Measurements from ENCODE around the gene FNBP1.
"Not testable (repeated sequence)": the region's sequence is repeated elsewhere in the genome, so short reads cannot be mapped to it uniquely, and the experiment has no call there.

FNBP1 gene

DNA sequence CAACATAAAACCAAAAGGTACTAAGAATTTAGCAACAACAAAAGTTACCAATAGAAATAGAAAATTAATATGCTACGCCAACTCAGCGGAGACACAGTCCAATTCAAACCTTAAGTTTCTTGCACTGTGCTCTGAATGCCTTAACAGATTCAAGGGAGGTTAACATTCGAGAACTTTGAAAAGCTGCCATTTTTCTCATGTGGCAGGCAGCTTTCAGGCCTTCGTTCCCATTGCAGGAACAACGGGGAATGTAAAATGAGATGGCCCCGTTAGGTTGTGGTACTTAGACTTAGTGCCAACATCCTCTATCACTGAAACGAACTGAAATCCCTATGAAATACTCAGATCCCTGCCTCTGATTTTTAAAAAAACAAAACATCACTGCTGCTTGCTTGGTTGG, 22.4 kb downstream of the FNBP1 start:
- no peak for DNase-seq

DNA sequence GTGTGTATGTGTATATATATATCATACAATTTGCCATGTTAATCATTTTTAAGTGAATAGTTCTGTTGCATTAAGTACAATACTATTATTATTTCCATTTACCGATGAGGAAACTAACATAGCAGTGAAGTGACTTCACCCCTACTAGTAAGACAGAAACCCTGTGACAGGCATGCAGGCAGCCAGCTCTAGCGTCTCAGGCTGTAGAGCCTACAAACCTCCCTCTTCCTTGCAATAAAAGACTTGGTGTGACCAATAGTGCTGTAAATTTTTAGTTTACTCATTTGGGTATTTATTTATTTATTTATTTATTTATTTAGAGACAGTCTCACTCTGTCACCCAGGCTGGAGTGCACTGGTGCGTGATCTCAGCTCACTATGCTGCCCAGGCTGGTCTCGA, 24.7 kb downstream of the FNBP1 start:
- no peak for DNase-seq

DNA sequence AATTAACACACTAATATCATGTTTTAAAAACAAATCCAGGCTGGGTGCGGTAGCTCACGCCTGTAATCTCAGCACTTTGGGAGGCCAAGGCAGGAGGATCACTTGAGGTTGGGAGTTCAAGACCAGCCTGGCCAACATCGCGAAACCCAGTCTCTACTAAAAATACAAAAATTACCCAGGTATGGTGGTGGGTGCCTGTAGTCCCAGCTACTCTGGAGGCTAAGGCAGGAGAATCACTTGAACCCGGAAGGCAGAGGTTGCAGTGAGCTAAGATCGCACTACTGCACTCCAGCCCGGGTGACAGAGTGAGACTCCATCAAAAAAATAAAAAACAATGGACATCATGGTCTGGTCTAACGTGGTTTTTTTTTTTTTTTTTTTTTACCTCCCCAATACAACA, 25.5 kb downstream of the FNBP1 start:
- DNase-seq: not testable (repeated sequence)

DNA sequence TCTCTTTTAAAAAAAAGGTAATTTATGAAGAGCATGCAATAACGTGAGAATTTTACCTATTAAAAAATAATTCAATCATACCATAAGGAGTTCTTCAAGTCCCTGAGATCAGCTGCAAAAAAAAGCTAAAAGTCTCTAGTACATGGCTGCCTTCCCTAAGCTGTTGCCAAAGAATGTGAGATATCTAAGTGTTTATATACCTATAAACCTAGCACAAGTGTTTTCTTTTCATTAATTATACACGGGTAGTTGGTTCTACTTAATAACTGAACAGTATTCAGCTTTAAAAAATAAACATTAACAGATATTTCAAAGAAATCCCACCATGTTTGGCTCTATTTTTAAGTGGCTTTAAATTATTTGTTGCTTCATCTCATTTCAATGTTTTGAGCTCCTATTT, 25.9 kb downstream of the FNBP1 start:
- DNase-seq: no peak

DNA sequence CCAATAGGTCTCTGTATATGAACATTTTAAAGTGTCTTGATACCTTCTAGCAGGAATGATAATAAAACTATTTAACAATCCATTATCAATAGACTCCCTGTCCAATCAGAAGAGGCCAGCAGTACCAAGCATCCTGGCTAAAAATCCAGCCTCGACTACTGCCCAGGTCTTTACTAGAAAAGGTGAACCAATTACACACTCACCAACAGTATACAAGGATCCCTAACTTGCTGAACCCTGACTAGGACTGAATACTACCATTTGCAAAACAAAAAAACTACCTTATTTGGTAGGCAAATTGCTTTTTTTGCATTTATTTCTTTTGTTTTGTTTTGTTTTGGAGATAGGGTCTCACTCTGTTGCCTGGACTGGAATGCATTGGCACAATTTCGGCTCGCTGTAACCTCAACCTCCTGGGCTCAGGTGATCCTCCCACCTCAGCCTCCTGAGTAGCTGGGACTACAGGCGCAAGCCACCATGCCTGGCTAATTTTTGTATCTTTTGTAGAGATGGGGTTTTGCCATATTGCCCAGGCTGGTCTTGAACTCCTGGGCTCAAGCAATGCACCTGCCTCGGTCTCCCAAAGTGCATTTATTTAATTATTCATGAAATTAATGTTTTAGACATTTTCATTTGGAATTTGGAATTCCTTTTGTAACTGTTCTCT, 27.5 kb downstream of the FNBP1 start:
- no peak for DNase-seq

DNA sequence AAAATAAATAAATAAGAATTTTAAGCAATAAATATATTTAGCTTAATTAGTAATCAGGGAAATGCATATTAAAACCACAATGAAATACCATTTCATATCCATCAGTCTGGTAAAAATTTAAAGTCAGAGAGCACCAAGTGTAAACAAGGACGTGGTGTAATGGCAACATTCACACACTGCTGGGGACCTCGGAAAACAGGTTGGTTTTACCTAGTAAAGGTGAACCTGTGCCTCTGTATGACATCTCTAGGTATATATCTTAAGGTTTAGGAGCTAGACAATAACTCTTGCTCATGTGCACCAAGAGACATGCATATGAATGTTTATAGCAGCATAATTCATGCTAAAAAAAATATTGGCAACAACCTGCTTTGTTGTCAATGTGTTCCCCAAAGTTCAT, 29.7 kb downstream of the FNBP1 start:
- no peak for DNase-seq

DNA sequence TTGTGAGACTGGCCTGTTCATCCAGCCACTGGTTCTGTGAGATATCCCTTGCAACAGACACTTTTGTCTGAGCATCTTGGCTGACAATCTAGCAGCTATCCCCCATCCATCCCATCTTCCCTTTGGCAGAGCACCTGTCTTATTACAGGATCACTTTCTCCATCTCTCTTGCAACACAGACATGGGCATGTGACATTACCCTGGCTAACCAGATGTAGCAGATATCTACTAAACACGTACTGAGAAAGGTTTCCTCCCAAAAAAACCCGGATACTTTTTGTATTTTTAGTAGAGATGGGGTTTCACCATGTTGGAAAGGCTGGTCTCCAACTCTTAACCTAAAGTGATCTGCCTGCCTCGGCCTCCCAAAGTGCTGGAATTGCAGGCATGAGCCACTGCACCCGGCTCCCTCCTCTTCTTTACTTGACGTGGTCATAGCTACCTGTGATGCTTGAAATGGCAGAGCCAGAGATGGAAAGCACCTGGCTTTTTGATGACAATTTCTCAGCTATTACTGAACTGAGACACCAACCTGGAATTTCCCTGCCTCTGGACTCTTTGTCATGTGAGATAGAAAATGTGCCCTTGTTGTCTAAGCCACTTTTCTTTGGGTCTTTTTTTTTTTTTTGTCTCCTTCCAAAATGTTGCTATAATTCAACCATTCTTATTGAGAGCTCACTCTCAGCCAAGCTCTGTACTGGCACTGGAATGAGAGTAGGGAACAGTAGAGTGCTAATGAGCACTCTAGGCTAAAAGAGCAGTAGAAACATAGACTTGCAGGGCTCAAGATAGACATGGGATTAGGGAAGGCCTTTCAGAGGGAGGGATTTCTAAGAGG, 32.6 kb downstream of the FNBP1 start:
- no peak for DNase-seq

DNA sequence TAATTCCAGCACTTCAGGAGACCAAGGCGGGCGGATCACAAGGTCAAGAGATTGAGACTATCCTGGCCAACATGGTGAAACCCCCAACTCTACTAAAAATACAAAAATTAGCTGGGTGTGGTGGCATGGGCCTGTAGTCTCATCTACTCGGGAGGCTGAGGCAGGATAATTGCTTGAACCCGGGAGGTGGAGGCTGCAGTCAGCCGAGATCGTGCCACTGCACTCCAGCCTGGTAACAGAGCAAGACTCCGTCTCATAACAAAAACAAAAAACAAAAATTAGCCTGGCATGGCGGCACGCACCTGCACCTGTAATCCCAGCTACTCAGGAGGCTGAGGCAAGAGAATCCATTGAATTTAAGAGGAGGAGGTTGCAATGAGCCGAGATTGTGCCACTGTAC, 33.4 kb downstream of the FNBP1 start:
- not testable (repeated sequence) for DNase-seq

DNA sequence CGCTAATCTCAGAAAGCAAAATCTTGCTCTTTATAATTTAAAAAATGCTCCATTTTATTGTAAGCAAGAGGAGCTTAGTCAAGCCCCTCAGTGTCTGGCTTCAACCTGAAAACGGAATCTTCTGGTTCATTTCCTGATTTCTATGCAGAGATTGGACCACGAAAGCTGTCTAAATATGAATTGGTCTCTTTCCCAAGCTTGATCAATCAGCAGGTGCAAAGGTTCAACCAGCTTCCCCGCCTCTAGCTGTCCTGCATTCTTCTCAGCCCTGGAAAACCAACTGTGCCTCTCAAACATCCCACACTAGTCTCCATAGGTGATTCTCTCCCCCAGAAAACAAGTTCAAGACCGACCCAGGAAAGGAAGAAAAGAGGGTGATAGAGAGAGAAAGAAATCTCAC, 34.5 kb downstream of the FNBP1 start:
- no peak for DNase-seq

DNA sequence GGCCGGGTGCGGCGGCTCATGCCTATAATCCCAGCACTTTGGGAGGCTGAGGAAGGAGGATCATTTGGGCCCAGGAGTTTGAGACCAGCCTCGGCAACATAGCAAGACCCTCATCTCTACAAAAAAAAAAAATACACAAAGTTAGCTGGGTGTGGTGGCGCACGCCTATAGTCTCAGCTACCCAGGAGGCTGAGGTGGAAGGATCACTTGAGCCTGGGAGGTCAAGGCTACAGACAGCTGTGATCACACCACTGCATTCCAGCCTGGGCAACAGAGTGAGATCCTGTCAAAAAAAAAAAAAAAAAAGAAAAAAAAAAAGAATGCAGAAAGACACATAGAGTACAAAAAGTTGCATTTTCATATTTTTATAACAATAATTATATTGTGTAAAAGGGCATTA, 36.0 kb downstream of the FNBP1 start:
- not testable (repeated sequence) for DNase-seq

DNA sequence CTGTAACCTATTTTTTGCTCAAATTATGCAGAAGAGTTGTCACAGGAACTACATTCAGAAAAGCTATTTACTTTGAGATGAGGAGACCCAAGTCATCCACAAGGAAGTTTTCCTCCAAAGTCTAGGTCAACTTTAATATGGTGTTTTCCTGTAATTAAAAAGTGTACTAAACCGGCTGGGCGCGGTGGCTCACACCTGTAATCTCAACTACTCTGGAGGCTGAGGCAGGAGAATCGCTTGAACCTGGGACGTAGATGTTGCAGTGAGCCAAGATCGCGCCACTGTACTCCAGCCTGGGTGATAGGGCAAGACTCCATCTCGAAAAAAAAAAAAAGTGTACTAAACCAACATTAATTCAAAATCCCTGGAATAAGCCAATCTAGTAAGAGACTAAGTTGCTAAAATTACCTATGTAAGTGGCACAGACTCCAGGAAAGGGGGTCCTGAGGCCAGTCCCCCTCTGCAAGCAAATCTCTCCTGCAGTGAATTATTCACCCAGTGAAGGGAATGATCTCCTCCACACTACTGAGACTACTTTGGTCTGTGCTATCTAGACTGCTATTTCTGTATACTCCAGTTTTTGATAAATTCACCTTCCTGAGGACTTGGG, 38.9 kb downstream of the FNBP1 start:
- no peak for DNase-seq

DNA sequence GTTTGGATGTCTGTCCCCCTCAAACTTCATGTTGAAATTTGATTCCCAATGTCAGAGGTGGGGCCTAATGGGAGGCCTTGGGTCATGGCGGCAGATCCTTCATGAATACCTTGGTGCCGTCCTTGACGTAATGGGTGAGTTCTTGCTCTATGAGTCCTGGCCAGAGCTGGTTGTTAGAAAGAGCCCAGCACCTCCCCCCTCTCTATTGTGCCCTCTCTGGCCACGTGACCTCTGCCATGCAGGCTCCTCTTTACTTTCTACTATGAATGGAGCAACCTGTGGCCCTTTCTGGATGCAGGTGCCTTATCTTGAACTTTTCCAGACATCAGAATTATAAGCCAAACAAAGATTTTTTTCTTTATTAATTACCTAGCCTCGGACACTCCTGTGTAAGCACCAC, 40.7 kb downstream of the FNBP1 start:
- no peak for DNase-seq

DNA sequence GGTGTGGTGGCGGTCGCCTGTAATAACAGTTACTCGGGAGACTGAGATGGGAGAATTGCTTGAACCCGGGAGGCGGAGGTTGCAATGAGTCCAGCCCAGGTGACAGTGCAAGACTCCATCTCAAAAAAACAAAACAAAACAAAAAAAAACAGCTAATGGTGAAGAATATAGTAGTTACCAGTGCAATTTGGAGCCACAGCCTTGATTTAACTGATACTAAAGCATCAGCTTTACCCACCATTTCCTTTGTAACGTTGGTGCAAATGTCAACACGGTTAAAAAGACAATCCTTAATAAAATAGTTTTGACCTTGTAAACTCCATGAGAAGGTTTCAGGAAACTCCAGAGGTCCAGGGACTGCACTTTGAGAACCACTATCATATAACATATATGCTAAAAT, 41.8 kb downstream of the FNBP1 start:
- no peak for DNase-seq

DNA sequence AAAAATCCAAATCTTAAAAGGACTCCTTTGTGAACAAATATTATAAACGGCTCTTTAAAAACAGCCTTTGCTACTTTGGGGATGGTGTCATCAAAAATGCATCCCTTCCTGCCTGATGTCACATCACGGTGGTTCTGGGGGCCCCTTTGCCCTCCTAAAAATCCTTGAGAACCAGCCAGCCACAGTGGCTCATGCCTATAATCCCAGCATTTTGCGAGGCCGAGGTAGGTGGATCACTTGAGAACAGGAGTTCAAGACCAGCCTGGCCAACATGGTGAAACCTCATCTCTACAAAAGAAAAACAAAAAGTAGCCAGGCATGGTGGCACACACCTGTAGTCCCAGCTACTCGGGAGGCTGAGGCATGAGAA, 43.9 kb downstream of the FNBP1 start:
- no peak for DNase-seq

DNA sequence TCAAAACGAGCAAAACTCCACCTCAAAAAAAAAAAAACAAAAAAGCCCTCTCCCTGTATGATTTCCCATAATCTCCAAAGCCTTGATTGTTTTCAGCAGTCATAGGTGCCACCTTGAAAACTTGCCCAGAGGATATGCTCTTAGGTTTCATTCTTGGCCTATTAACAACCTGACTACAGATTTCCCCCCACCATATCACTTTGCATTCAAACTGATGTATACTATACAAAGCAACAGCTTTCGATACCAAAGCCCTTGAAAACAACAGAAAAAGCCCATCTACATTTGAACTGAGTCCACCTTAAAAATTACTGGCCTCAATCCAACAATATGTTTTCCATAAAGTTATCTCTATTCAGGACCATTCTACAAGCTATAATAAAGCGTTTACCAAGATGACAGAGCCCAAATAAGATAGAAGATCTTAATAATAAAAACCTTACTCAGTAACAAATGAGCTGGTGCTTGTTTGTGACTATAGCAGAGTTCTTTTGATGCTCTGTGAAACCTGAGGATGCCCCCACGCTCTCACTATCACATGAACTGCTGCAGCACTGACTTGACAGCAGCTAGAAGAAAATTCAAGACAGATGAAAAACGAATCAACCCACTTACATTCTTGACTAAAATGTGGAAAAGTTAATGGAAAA, 44.4 kb downstream of the FNBP1 start:
- no peak for DNase-seq

DNA sequence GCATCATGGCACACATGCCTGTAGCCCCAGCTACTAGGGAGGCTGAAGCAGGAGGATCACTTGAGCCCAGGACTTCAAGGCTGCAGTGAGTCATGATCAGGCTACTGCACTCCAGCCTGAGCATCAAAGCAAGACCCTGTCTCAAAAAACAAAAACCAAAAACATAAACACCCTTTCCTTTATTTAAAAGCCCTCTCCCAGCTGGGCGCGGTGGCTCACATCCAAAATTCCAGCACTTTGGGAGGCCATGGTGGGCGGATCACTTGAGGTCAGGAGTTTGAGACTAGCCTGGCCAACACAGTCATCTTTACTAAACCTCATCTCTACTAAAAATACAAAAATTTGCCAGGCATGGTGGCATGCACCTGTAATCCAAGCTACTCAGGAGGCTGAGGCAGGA, 45.3 kb downstream of the FNBP1 start:
- DNase-seq: not testable (repeated sequence)

DNA sequence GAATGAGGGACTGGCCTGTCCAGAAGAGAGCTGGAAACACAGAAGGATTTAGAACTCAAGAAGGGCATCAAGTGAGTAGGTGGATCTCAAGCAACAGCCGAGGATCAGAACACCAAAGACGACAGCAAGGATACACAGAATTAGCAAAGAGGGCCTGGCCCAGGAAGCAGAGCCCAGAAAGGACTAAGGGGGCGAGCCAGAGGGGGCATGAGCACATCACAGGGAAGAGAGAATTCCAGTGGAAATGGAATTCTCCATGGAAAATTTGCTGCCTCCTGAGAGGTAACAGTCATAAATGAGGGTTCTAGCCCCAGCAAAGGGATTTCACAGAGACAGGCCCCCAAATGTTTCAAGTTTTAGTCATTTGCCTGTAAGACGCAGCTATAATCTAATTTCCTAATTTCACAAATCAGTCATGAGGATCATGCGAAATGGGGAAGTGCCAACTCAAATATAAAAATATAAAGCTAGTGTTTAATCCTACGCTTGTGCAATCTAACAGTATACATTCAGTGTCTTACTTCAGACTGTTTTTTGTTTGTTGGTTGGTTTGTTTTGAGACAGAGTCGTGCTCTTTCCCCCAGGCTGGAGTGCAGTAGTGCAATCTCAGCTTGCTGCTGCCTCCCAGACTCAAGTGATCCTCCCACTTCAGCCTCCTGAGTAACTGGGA, 46.7 kb downstream of the FNBP1 start:
- no peak for DNase-seq

DNA sequence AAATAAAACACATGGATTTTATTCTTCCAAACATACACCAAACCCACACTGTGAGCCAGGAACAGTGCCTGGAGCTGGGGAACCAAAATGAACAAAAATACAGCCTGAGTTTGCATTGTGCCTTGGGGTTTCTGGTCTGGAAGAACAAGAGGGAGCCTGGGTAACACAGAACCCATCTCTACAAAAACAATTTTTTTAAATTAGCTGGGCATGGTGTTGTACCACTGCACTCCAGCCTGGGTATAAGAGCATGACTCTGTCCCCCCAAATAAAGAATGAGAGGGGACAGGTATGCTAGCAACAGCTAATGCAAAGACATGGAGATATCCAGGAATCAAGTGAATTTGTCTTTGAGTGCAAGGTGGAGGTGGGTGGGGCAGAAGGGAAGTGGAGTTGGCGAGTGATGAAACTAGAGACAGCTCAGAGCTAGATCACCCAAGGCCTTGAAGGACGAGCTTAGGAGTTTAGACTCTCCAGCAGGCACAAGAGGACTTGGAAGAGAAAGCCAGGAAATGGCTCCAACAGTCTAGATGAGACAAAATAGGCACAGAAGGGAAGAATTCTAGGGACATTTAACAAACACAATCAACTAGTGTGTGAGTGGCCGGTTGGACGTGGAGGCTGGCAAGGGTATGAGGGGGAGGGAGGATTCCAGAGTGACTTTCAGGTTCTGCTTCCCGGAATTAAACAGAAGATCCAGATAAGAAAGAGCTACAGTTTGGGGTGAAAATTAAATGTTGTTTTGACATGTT, 47.4 kb downstream of the FNBP1 start:
- no peak for DNase-seq

DNA sequence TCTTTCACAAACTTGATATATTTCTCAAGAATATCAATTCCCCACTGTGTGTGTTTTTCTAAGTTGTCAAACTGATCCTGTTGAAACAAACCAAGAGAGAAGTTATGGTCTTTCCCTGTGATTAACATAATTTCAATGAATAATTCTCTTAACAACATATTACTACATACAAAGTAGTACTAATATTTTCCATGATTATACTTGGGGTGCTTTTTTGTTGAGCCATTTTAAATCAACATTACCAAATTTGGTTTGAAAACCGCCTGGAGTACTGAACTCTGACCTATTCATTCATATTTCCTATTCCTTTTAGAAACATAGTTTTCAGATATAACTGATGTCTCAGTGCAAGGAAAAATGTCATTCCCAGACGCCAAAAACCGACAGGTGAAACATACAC, 48.1 kb downstream of the FNBP1 start:
- no peak for DNase-seq

DNA sequence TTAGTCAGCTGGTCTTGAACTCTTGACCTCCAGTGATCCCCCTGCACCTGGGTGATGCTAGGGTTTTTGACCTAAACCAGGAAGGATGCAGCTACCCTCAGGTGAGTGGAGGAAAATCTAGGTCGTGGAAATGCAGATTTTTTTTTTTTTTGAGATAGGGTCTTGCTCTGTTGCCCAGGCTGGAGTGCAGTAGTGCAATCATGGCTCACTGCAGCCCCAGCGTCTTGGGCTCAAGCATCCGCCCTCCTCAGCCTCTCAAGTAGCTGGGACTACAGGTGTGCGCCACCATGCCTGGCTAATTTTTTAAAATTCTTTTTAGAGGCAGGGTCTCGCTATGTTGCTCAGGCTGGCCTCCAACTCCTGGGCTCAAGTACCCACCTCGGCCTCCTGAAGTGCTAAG, 51.9 kb downstream of the FNBP1 start:
- not testable (repeated sequence) for DNase-seq

DNA sequence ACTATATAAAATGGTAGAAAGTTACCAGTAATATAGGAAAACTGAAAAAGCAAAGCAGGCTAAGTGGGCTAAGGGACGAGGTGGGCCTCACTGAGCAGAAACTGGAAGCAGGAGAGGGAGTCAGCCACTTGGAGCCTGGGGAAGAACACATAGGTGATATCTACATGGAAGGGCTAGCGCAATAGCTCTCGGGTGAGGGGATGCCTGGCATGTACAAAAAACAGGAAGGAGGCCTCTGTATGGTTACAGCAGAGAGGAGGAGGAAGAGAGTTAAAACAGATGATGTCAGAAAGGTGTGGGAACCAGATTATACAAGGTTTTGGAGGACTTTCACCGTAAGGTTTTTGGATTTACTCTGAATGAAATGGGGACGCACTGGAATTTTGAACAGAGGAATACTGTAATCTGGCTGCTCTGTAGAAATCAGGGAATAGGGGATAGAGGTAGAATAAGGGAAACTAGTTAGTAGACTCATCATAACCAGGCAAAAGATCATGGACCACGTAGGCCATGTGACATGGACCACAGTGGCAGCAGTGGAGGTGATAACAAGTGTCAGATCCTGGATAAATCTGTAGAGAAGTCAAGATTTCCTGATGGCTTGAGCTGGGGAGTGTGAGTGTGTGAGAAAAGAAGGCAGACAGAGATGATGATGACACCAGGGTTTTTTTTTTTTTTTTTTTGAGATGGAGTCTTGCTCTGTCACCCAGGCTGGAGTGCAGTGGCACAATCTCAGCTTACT, 52.5 kb downstream of the FNBP1 start:
- DNase-seq: no peak

DNA sequence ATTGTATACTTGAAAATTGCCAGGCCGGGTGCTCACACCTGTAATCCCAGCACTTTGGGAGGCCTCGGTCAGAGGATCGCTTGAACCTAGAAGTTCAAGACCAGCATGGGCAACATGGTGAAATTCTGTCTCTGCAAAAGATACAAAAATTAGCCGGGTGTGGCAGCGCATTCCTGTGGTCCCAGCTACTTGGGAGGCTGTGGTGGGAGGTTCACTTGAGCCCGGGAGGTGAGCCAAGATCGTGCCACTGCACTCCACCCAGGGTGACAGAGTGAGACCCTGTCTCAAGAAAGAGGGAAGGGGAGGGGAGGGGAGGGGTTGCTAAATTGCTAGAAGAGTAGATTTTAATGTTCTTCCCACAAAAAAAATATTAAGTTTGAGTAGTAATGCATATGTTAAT, 53.2 kb downstream of the FNBP1 start:
- DNase-seq: no peak

Data from NCI-H345 (cell line).